Measurements from ENCODE around the gene STX7.

Gene STX7

GRCh38 chr6:132430110-132430509 lies 82.8 kb downstream of the STX7 start:
- no peaks in the 10 kb centered on the region for H3K9me3 ChIP-seq (ENCODE audit: insufficient read depth, low read depth, low read length)
- H3K27ac ChIP-seq (ENCODE audit: low read length) = no peak overlapping the region
- H3K4me3 ChIP-seq (ENCODE audit: low read length) = no peak overlapping the region
- no peak overlapping the region for H3K9ac ChIP-seq (ENCODE audit: low read depth, low read length)
- H3K4me1 ChIP-seq (ENCODE audit: insufficient read depth, low read length) = no peaks in the 10 kb centered on the region
- H3K27me3 ChIP-seq (ENCODE audit: insufficient read depth, low read length) = no peaks in the 10 kb centered on the region
- H3K36me3 ChIP-seq (ENCODE audit: insufficient read depth, low read depth, low read length) = no peaks in the 10 kb centered on the region

- H3K27me3 ChIP-seq (ENCODE audit: insufficient read depth, low read length) = no peaks in the 10 kb centered on the region
- H3K9me3 ChIP-seq (ENCODE audit: insufficient read depth, low read depth, low read length) = no peaks in the 10 kb centered on the region; the same call in 1 of the 2 replicates
- H3K4me1 ChIP-seq (ENCODE audit: insufficient read depth, low read length) = no peaks in the 10 kb centered on the region
- no peak overlapping the region for H3K9ac ChIP-seq (ENCODE audit: low read depth, low read length)
- H3K4me3 ChIP-seq (ENCODE audit: low read length) = no peak overlapping the region
- no peaks in the 10 kb centered on the region for H3K36me3 ChIP-seq (ENCODE audit: insufficient read depth, low read depth, low read length)
- no peak overlapping the region for H3K27ac ChIP-seq (ENCODE audit: low read length)
Observed at GRCh38 chr6:132425176-132425575, 87.7 kb downstream of the STX7 start.

- Histone ChIP-seq H3K4me3 (ENCODE audit: low read length) (no peak overlapping the region), H3K36me3 (ENCODE audit: insufficient read depth, low read depth, low read length) (no peaks in the 10 kb centered on the region), H3K9me3 (ENCODE audit: insufficient read depth, low read depth, low read length) (no peaks in the 10 kb centered on the region; the same call in 1 of the 2 replicates), H3K27ac (ENCODE audit: low read length) (no peak overlapping the region), H3K4me1 (ENCODE audit: insufficient read depth, low read length) (no peaks in the 10 kb centered on the region), H3K27me3 (ENCODE audit: insufficient read depth, low read length) (no peaks in the 10 kb centered on the region), H3K9ac (ENCODE audit: low read depth, low read length) (no peak overlapping the region)
Observed at GRCh38 chr6:132423839-132424238, 89.1 kb downstream of the STX7 start.

GRCh38 chr6:132418235-132418965 lies 94.5 kb downstream of the STX7 start:
- H3K36me3 ChIP-seq (ENCODE audit: insufficient read depth, low read depth, low read length) = no peaks in the 10 kb centered on the region
- no peaks in the 10 kb centered on the region for H3K27me3 ChIP-seq (ENCODE audit: insufficient read depth, low read length)
- no peak overlapping the region for H3K27ac ChIP-seq (ENCODE audit: low read length)
- no peaks in the 10 kb centered on the region for H3K4me1 ChIP-seq (ENCODE audit: insufficient read depth, low read length)
- no peak overlapping the region for H3K4me3 ChIP-seq (ENCODE audit: low read length)
- no peak overlapping the region for H3K9ac ChIP-seq (ENCODE audit: low read depth, low read length)
- H3K9me3 ChIP-seq (ENCODE audit: insufficient read depth, low read depth, low read length) = peaks cover 16% of the 10 kb centered on the region

- Histone ChIP-seq H3K4me1 (ENCODE audit: insufficient read depth, low read length) (no peaks in the 10 kb centered on the region), H3K9me3 (ENCODE audit: insufficient read depth, low read depth, low read length) (peaks cover 16% of the 10 kb centered on the region), H3K27ac (ENCODE audit: low read length) (no peak overlapping the region), H3K27me3 (ENCODE audit: insufficient read depth, low read length) (no peaks in the 10 kb centered on the region), H3K36me3 (ENCODE audit: insufficient read depth, low read depth, low read length) (no peaks in the 10 kb centered on the region), H3K9ac (ENCODE audit: low read depth, low read length) (no peak overlapping the region), H3K4me3 (ENCODE audit: low read length) (no peak overlapping the region)
Observed at GRCh38 chr6:132414761-132415160, 98.2 kb downstream of the STX7 start.

- no peak overlapping the region for H3K9ac ChIP-seq (ENCODE audit: low read depth, low read length)
- H3K27ac ChIP-seq (ENCODE audit: low read length) = no peak overlapping the region
- H3K4me3 ChIP-seq (ENCODE audit: low read length) = no peak overlapping the region
Observed at GRCh38 chr6:132414322-132414721, 98.6 kb downstream of the STX7 start.

GRCh38 chr6:132413499-132413802 lies 99.5 kb downstream of the STX7 start:
- no peak overlapping the region for H3K27ac ChIP-seq (ENCODE audit: low read length)
- no peak overlapping the region for H3K4me3 ChIP-seq (ENCODE audit: low read length)
- H3K4me1 ChIP-seq (ENCODE audit: insufficient read depth, low read length) = no peaks in the 10 kb centered on the region
- no peaks in the 10 kb centered on the region for H3K27me3 ChIP-seq (ENCODE audit: insufficient read depth, low read length)
- no peak overlapping the region for H3K9ac ChIP-seq (ENCODE audit: low read depth, low read length)
- H3K9me3 ChIP-seq (ENCODE audit: insufficient read depth, low read depth, low read length) = peaks cover 16% of the 10 kb centered on the region
- H3K36me3 ChIP-seq (ENCODE audit: insufficient read depth, low read depth, low read length) = no peaks in the 10 kb centered on the region

More at GRCh38 chr6:132414322-132414721, 98.6 kb downstream of the STX7 start:
- Histone ChIP-seq H3K27me3 (ENCODE audit: insufficient read depth, low read length) (no peaks in the 10 kb centered on the region), H3K4me1 (ENCODE audit: insufficient read depth, low read length) (no peaks in the 10 kb centered on the region), H3K9me3 (ENCODE audit: insufficient read depth, low read depth, low read length) (peaks cover 16% of the 10 kb centered on the region), H3K36me3 (ENCODE audit: insufficient read depth, low read depth, low read length) (no peaks in the 10 kb centered on the region)

- H3K9me3 ChIP-seq (ENCODE audit: insufficient read depth, low read depth, low read length) = peaks cover 12% of the 10 kb centered on the region
- H3K27ac ChIP-seq (ENCODE audit: low read length) = no peak overlapping the region
- H3K4me1 ChIP-seq (ENCODE audit: insufficient read depth, low read length) = no peaks in the 10 kb centered on the region
- H3K36me3 ChIP-seq (ENCODE audit: insufficient read depth, low read depth, low read length) = no peaks in the 10 kb centered on the region
- H3K9ac ChIP-seq (ENCODE audit: low read depth, low read length) = no peak overlapping the region
- H3K27me3 ChIP-seq (ENCODE audit: insufficient read depth, low read length) = no peaks in the 10 kb centered on the region
- no peak overlapping the region for H3K4me3 ChIP-seq (ENCODE audit: low read length)
Observed at GRCh38 chr6:132412656-132413498, 100.0 kb downstream of the STX7 start.

- Histone ChIP-seq H3K4me3 (ENCODE audit: low read length) (no peak overlapping the region), H3K27ac (ENCODE audit: low read length) (no peak overlapping the region), H3K36me3 (ENCODE audit: insufficient read depth, low read depth, low read length) (no peaks in the 10 kb centered on the region), H3K9ac (ENCODE audit: low read depth, low read length) (no peak overlapping the region), H3K9me3 (ENCODE audit: insufficient read depth, low read depth, low read length) (peaks cover 1% of the 10 kb centered on the region; the same call in 1 of the 2 replicates), H3K27me3 (ENCODE audit: insufficient read depth, low read length) (no peaks in the 10 kb centered on the region), H3K4me1 (ENCODE audit: insufficient read depth, low read length) (no peaks in the 10 kb centered on the region)
Observed at GRCh38 chr6:132411296-132411695, 101.6 kb downstream of the STX7 start.

- no peak overlapping the region for H3K4me3 ChIP-seq (ENCODE audit: low read length)
- H3K9me3 ChIP-seq (ENCODE audit: insufficient read depth, low read depth, low read length) = no peaks in the 10 kb centered on the region
- H3K27ac ChIP-seq (ENCODE audit: low read length) = no peak overlapping the region
- H3K36me3 ChIP-seq (ENCODE audit: insufficient read depth, low read depth, low read length) = no peaks in the 10 kb centered on the region
- H3K27me3 ChIP-seq (ENCODE audit: insufficient read depth, low read length) = no peaks in the 10 kb centered on the region
- no peak overlapping the region for H3K9ac ChIP-seq (ENCODE audit: low read depth, low read length)
- no peaks in the 10 kb centered on the region for H3K4me1 ChIP-seq (ENCODE audit: insufficient read depth, low read length)
Observed at GRCh38 chr6:132410830-132411229, 102.1 kb downstream of the STX7 start.

- peaks cover 7% of the 10 kb centered on the region; the same call in 1 of the 2 replicates for H3K4me1 ChIP-seq (ENCODE audit: insufficient read depth, low read length)
- H3K4me3 ChIP-seq (ENCODE audit: low read length) = no peak overlapping the region
- no peaks in the 10 kb centered on the region for H3K36me3 ChIP-seq (ENCODE audit: insufficient read depth, low read depth, low read length)
- H3K27ac ChIP-seq (ENCODE audit: low read length) = no peak overlapping the region
- no peak overlapping the region for H3K9ac ChIP-seq (ENCODE audit: low read depth, low read length)
- no peaks in the 10 kb centered on the region for H3K9me3 ChIP-seq (ENCODE audit: insufficient read depth, low read depth, low read length)
- peaks cover 38% of the 10 kb centered on the region for H3K27me3 ChIP-seq (ENCODE audit: insufficient read depth, low read length)
Observed at GRCh38 chr6:132405143-132405915, 107.6 kb downstream of the STX7 start.

Measured in iPS-20b (cell line).